ENCODE results near the gene PRKAR2B.

DNA sequence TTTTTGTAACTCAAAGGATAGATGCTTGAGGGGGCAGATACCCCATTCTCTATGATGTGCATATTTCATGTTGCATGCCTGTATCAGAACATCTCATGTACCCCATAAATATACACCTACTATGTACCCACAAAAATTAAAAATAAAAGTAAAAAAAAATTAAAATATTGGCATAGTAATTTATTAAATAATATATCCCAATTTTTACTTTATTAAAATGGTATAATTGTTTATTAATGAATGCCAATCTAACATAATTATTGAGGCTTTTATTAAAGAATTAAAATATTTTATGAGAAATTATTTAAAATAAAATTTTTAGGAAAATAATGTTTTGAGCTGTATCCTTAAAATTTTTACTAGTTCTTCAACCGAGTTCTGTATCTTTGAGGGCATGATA lies 105.4 kb downstream of the PRKAR2B start:
- TF ChIP-seq, protein P1, sequence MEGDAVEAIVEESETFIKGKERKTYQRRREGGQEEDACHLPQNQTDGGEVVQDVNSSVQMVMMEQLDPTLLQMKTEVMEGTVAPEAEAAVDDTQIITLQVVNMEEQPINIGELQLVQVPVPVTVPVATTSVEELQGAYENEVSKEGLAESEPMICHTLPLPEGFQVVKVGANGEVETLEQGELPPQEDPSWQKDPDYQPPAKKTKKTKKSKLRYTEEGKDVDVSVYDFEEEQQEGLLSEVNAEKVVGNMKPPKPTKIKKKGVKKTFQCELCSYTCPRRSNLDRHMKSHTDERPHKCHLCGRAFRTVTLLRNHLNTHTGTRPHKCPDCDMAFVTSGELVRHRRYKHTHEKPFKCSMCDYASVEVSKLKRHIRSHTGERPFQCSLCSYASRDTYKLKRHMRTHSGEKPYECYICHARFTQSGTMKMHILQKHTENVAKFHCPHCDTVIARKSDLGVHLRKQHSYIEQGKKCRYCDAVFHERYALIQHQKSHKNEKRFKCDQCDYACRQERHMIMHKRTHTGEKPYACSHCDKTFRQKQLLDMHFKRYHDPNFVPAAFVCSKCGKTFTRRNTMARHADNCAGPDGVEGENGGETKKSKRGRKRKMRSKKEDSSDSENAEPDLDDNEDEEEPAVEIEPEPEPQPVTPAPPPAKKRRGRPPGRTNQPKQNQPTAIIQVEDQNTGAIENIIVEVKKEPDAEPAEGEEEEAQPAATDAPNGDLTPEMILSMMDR (IDR thresholded peaks at IDR 0.05): no peak
- no peak for TF ChIP-seq POLR2A (IDR thresholded peaks at IDR 0.05)

Measured in Peyer's patch (tissue), 4 donors.